Measurements from ENCODE around the gene MYO1C. TPM values are rescaled to one million over a fixed set of nuclear protein-coding genes. Genes with fewer than 3 reads are reported as not detected.

The MYO1C gene
- total and polyA plus RNA-seq, 2 donors (not counting 1 experiment from before 2014, with no cell fraction given) = 164 to 190 TPM

DNA sequence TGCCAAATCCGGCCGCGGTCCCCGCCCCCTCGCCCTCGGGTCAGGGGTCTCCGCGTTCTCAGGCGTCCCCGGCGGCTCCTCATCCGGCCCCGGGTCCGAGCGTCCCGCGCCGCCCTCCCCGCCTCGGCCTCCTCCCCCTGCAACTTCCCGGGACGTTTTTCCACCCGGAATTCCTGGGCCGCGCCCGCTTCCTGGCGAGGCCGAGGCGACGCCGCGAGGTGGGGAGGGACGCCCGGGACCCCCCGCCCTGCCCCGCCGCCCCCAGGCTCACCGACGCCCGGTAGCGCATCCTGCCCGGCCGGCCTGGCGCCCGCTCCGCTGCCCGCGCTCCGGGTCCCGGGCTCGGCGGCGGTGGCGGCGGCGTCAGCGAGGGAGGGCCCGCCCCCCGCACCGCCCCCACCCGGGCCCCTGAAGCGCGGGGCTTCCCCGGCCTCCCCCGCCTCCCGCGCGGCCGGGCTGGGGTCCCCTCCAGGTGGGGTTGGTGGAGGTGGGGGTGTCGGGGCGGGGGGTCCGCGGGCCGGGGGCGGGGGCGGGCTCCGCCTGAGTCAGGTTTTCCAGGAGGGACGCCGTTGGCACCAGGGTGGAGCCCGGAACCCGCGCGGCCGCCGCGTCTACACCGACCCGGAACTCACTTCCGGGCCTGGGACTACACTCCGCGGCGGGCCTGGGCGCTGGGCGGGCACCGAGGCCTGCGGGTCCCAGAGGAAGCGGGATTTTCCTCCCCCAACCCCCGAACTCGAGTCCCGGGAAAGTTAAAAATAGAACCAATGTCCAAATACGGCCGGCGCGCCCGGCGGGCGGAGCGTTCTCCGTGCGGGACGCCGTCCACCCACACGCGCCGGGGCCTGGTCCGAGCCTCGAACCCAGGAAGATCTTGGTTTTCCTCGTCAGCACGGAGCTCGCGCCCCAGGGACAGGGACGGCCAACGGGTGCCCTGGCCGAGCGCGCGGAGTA, 6.8 kb downstream of the MYO1C start:
- Histone ChIP-seq H3K9me3 (ENCODE audit: control insufficient read depth, insufficient read depth, low read depth, low read length) (no peaks in the 10 kb centered on the region), H3K9ac (ENCODE audit: insufficient read depth, low read length) (peak overlapping the region; percentile 82), H3K27ac (ENCODE audit: insufficient read depth, low read length) (peak overlapping the region; percentile 88), H2AFZ (ENCODE audit: low read length) (no peak overlapping the region), H3K4me1 (ENCODE audit: control insufficient read depth, extremely low read depth, insufficient read depth, low read length) (peaks cover 21% of the 10 kb centered on the region), H3K27me3 (ENCODE audit: control insufficient read depth, insufficient read depth, low read length) (no peaks in the 10 kb centered on the region), H3K4me2 (ENCODE audit: extremely low read depth, insufficient read depth, low read length) (peak overlapping the region; percentile 96), H4K20me1 (ENCODE audit: control insufficient read depth, extremely low read depth, insufficient read depth, low read length) (no peaks in the 10 kb centered on the region), H3K36me3 (ENCODE audit: control insufficient read depth, insufficient read depth, low read length) (peaks cover 16% of the 10 kb centered on the region), H3K4me3 (replicated peaks in 1 of 4; ENCODE audit: control extremely low read depth in 1 of 4, insufficient read depth in 1 of 4, low read depth in 3 of 4, low read length in 4 of 4) (peak overlapping the region; percentile 48 to 86 (median 79)), H3K79me2 (ENCODE audit: control insufficient read depth, insufficient read depth, low read length) (peaks cover 40% of the 10 kb centered on the region)
- DNase-seq (ENCODE audit: low read depth in 2 of 2) = peak; percentile 49 to 65
- no peak for TF ChIP-seq EZH2 (IDR thresholded peaks at IDR 0.05; ENCODE audit: low read length, missing control alignments)
- TF ChIP-seq, protein P1, sequence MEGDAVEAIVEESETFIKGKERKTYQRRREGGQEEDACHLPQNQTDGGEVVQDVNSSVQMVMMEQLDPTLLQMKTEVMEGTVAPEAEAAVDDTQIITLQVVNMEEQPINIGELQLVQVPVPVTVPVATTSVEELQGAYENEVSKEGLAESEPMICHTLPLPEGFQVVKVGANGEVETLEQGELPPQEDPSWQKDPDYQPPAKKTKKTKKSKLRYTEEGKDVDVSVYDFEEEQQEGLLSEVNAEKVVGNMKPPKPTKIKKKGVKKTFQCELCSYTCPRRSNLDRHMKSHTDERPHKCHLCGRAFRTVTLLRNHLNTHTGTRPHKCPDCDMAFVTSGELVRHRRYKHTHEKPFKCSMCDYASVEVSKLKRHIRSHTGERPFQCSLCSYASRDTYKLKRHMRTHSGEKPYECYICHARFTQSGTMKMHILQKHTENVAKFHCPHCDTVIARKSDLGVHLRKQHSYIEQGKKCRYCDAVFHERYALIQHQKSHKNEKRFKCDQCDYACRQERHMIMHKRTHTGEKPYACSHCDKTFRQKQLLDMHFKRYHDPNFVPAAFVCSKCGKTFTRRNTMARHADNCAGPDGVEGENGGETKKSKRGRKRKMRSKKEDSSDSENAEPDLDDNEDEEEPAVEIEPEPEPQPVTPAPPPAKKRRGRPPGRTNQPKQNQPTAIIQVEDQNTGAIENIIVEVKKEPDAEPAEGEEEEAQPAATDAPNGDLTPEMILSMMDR (conservative IDR thresholded peaks at IDR 0.05 in 1 of 2, IDR thresholded peaks at IDR 0.05 in 1 of 2; ENCODE audit: low read depth in 1 of 2, low read length in 2 of 2) = no peak

DNA sequence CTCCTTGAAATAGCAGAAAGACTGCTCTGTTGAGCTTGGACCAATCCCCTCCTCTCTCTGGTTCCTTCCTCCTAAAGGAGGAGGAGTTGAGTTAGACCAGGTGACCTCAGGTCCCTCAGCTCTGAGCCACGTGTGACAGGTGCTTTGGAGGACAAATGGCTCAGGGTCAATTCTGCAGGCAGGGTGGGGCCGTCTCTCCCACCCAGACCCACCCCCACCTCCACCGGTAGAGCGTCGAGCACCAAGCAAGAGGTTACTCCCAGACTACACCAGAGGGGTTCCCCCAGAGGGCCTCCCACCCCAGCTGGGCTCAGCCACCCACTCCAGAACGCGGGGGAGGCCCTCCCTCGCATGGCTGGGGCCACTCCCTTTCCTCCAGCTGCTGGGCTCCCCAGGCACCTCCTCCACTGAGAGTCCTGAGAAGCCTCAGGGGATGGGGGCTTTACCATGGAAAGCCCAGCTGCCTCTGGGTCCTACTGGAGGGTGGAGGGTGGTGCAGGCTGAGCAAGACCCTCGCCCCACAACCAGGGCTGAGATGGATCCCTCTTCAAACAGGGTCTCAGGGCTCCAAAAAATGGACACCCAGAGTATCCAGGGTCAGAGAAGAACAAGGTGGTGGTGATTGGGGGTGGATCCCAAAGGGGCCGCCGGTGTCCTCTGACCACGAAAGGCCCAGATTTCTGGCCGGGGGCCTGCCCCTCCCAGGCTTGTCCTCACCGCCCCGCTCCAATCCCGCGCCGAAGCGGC, 7.6 kb downstream of the MYO1C start:
- Histone ChIP-seq H3K36me3 (ENCODE audit: control insufficient read depth, insufficient read depth, low read length) (peaks cover 19% of the 10 kb centered on the region), H3K4me3 (replicated peaks in 1 of 4; ENCODE audit: control extremely low read depth in 1 of 4, insufficient read depth in 1 of 4, low read depth in 3 of 4, low read length in 4 of 4) (peak overlapping the region; percentile 48 to 86 (median 79)), H3K79me2 (ENCODE audit: control insufficient read depth, insufficient read depth, low read length) (peaks cover 33% of the 10 kb centered on the region), H3K4me1 (ENCODE audit: control insufficient read depth, extremely low read depth, insufficient read depth, low read length) (peaks cover 21% of the 10 kb centered on the region), H3K9ac (ENCODE audit: insufficient read depth, low read length) (peak overlapping the region; percentile 82), H3K27me3 (ENCODE audit: control insufficient read depth, insufficient read depth, low read length) (no peaks in the 10 kb centered on the region), H3K9me3 (ENCODE audit: control insufficient read depth, insufficient read depth, low read depth, low read length) (no peaks in the 10 kb centered on the region), H3K4me2 (ENCODE audit: extremely low read depth, insufficient read depth, low read length) (peak overlapping the region; percentile 96), H3K27ac (ENCODE audit: insufficient read depth, low read length) (peak overlapping the region; percentile 80), H4K20me1 (ENCODE audit: control insufficient read depth, extremely low read depth, insufficient read depth, low read length) (no peaks in the 10 kb centered on the region), H2AFZ (ENCODE audit: low read length) (no peak overlapping the region)
- DNase-seq (ENCODE audit: low read depth in 2 of 2) = peak; percentile 25 to 43
- TF ChIP-seq, protein P1 (conservative IDR thresholded peaks at IDR 0.05 in 1 of 2, IDR thresholded peaks at IDR 0.05 in 1 of 2; ENCODE audit: low read depth in 1 of 2, low read length in 2 of 2) = peak in 1 of 2 donors; percentile 20
- TF ChIP-seq EZH2 (IDR thresholded peaks at IDR 0.05; ENCODE audit: low read length, missing control alignments) = no peak

DNA sequence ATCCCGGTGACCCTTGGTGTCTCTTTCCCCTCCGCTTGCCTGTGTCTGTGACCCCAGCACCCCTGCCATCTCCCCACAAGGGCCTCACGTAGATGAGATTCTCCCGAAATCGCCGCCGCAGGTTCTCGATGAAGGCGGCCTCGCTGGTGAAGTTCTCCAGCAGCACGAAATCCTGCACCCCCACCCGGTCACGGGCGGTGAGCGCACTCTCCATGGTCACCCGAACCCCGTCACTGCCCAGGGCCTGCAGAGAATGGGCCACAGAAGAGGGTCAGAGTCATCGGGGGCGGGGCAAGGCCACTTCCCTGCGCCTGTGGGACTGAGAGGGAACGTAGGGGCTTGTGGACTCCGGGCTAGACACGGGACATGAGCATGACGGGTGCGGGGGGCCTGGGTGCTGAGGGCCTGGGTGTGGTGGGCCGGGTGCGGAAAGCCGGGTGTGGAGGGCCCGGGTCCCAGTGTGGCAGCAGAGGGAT, 8.4 kb downstream of the MYO1C start:
- TF ChIP-seq EZH2 (IDR thresholded peaks at IDR 0.05; ENCODE audit: low read length, missing control alignments) = no peak
- Histone ChIP-seq H3K9me3 (ENCODE audit: control insufficient read depth, insufficient read depth, low read depth, low read length) (no peaks in the 10 kb centered on the region), H3K27me3 (ENCODE audit: control insufficient read depth, insufficient read depth, low read length) (no peaks in the 10 kb centered on the region), H3K9ac (ENCODE audit: insufficient read depth, low read length) (no peak overlapping the region), H3K79me2 (ENCODE audit: control insufficient read depth, insufficient read depth, low read length) (peaks cover 27% of the 10 kb centered on the region), H3K4me2 (ENCODE audit: extremely low read depth, insufficient read depth, low read length) (peak overlapping the region; percentile 59), H3K36me3 (ENCODE audit: control insufficient read depth, insufficient read depth, low read length) (peaks cover 22% of the 10 kb centered on the region), H4K20me1 (ENCODE audit: control insufficient read depth, extremely low read depth, insufficient read depth, low read length) (no peaks in the 10 kb centered on the region), H3K4me1 (ENCODE audit: control insufficient read depth, extremely low read depth, insufficient read depth, low read length) (peaks cover 21% of the 10 kb centered on the region), H3K4me3 (replicated peaks in 1 of 4; ENCODE audit: control extremely low read depth in 1 of 4, insufficient read depth in 1 of 4, low read depth in 3 of 4, low read length in 4 of 4) (peak overlapping the region in 2 of 4 experiments; percentile 32 to 76), H3K27ac (ENCODE audit: insufficient read depth, low read length) (peak overlapping the region; percentile 80), H2AFZ (ENCODE audit: low read length) (no peak overlapping the region)
- DNase-seq (ENCODE audit: low read depth in 2 of 2) = no peak
